Fibroblast of skin of abdomen (primary cell): ENCODE measurements around the gene RELT.

Experiments used
- DNase-seq: peaks from one replicate; pipeline ENCODE4 v3.0.0-alpha.2; 2013

Gene RELT

DNA sequence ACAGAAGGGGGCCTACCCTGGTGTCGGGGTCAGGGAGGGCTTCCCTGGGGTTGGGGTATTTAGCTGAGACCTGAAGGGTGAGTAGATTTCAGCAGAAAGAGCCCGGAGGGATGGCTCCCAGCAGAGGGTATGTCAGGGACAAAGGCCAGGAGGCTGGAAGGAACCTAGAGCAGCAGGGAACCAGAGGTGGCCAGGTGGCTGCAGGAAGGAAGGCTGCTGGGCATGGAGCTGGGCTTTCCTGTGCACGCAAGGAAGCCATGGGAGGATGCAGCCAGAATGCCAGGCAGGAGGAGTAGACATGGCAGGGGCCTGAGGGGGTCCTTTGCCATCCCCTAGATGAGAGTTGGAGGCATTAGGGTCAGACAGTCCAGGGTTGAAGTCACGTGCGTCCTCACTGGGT, 27.4 kb upstream of the RELT start:
- no peak for DNase-seq

DNA sequence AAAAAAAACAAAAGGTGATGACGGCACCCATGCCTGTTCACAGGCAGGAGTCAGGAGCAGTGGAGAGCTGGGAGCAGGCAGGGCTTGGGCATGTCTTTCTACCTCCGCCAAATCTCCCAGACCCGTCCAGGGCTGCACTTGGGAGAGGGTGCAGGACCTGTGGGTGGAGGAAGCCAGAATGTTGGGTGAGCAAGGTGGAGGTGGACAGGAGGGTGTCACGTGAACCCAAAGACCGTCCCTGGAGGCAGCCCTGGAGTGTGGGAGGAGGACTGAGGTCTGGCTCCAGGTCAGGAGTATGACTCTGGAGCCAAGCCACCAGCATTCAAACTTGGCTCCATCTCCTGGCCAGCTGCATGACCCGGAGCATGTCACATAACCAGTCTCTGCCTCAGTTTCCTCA, 26.6 kb upstream of the RELT start:
- DNase-seq: no peak

DNA sequence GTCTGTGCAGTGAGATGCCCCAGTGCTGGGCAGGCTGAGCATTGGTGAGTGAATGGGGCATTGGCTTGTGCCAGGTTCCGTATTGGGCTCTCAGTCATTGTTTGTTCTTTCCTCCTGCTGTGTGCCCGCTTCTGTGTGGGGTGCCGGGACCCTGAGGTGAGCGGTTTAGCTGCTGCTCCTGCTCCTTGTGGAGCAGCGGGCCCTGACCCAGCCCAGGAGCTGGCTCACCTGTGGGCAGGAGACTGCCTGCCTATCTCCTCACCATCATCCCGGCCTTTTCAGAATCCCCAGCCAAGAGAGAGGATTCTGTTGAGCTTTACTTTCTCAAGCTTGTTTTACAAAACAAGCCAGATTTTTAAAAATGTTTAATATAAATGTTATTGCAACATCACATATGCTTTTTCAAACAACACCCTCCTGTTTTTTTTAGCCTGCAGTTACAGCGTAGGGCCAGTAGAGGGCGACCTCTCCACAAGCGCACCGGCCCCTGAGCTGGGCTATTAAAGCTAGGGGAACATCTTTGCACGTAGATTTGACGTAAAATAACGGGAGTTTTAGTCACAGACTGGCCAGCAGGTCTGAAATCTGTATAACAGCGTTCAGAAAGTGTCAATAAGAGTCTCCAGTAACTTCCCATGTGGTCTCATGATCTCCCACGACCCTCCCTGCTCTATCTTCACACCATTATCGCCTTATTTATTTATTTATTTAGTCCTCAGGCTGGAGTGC, 25.1 kb upstream of the RELT start:
- peak; percentile 64 for DNase-seq

DNA sequence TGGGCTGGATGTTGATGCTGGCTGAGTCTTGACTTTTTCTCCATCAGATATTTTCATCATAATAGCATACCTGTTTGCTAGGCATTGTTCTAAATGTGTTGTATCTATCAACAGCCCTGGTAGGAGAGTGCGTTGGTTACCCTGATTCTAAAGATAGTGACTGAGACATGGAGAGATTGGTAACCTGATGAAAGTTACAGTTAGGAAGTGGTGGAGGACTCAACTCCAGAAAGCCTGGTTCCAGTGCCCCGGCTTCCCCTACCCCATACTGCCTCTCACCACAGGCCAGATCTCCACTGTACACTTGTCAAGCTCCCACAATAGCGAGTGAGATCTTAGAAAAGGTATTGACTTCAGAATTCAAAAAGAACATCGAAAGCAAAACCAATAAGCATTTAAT, 22.8 kb upstream of the RELT start:
- no peak for DNase-seq

DNA sequence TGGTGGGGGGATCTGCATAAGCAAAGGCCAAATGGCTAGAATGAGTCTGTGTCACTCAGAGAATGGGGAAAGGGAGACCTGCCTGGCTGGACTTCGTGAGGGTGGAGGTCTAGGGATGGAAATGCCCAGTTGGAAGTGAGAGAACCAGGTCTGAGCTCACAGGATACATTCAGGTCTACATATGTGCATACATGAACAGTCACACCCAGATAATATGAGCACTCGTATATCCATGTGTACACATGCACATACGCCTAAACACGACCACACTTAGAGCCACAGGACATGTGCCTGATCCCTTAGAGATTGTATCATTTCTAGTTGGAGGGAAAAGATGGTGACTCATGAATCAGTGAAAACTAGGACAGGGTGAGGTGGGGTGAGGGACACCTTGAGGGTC, 21.1 kb upstream of the RELT start:
- DNase-seq: no peak

DNA sequence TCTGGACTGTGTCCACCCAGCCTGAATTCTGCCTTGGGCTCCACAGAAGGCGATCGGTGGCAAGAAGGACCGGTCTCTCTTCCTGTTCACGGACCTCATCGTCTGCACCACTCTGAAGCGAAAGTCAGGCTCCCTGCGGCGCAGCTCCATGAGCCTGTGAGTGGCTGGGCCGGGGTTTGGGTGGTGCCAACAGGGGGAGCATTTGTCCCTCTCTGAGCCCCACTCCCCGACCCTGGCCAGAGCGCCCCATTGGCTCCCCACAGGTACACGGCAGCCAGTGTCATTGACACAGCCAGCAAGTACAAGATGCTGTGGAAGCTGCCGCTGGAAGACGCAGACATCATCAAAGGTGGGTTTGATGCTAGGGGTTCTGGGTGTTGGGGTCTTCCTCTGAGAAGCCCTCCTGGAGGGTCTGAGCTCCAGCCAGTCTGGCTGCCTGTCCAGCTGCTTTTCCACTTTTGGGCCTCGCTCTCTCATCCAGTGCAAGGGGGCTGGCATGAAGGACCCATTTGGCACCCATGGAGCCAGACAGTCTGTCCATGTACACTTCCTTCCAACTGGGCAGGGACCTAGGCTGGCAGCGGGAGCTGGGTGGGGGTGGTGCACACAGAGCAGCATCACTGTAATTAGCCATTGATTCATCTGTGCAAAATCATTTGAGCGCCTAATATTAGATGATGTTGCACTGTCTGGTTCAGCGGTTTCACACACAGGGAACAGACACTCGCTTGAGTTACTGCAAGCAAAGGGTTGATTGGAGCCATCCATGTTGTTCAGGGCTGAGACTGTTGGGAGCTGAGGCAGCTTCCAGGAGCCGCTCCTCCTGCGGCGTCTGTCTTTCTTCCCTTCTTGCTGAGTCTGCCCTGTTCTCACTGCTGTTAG, 19.0 kb upstream of the RELT start:
- DNase-seq: no peak

DNA sequence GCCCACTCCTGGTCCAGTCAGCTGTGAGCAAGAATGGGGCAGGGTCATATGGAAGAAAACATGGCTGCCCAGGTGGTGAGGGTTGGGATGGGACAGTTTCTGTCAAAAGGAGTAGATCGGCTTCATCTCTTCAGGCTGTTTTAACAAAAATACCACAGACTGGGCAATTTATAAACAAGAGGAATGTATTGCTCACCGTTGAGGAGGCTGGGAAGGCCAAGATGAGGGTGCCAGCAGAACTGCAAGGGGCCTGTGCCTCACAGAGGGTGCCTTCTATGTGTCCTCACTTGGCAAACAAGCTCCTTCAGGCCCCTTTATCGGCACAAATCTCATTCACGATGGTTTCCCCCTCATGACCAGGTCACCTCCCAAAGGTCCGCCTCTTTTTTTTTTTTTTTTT, 18.1 kb upstream of the RELT start:
- DNase-seq: no peak

DNA sequence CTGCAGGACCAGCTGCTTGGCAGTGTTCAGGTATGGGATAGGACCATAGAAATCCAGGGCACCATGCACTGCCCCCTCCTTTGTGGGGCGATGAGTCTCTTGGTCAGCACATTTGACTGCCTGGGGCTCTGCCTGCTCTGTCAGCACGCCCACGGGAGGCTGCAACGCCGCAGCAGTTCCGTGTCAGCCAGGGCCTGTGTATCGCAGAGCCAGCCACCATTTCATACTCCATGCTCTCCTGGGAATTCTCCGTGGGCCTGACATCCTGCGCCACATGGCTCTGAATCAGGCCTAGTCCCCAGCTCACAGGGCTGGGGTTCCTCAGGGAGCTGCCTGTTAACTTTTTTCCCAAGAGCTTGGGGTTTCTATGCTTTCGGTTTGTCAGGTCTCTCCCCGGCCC, 16.9 kb upstream of the RELT start:
- DNase-seq: no peak

DNA sequence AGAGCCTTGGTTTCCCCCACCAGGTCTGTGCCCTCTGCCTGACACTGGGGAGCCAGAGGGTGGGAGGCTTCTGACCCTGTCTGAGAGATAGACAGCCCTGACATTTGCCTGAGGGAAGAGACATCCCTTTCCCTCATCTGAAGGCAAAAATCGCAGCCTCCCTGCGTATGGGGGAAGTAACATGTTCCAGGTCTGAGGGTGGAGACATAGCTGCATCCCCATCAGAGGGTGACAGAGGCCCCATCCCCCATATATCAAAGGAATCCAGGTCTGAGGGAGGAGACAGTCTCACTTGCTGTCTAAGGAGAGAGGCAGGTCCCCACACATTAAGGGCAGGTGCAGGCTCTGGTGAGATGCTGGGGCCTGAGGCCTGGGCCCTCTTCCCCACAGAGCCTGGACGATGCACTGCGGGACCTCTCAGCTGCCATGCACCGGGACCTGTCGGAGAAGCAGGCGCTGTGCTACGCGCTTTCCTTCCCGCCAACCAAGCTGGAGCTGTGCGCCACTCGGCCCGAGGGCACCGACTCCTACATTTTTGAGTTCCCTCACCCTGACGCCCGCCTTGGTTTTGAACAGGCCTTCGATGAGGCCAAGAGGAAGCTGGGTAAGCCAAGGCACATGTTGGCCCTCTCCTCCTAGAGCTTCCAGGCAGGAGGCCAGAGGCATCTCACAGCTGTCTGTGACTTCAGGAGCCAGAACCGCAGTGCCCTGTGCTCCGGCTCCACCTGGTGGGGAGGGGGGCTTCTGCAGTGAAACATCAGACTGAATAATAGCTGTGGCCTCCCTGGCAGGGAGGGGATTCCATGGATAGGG, 16.1 kb upstream of the RELT start:
- DNase-seq: peak; percentile 35

DNA sequence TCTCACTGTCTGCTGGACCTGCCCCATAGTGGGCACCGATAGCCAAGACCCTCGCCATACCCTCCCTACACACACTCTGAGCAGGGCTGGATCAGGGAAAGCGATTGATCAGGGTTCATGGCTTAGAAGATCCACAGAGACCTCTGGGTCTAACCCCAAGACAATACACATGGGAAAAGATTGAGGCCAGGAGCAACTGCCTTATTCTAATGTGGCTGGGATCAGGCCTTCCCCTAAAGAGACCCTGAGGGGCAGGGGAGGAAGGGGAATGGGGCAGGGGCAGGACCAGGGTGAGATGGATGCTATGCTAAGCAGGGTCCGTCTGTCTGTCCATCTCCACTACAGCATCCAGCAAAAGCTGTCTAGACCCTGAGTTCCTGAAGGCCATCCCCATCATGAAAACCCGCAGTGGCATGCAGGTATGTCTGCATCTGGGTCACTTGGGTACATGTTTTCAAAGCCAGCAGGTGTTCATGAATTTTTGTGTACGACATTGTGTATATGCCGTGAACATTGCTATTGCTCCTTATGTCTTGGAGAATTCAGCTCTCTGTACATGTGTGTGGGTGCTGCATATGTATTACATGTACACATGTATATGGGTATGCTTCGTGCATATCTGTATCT, 15.3 kb upstream of the RELT start:
- DNase-seq: no peak

DNA sequence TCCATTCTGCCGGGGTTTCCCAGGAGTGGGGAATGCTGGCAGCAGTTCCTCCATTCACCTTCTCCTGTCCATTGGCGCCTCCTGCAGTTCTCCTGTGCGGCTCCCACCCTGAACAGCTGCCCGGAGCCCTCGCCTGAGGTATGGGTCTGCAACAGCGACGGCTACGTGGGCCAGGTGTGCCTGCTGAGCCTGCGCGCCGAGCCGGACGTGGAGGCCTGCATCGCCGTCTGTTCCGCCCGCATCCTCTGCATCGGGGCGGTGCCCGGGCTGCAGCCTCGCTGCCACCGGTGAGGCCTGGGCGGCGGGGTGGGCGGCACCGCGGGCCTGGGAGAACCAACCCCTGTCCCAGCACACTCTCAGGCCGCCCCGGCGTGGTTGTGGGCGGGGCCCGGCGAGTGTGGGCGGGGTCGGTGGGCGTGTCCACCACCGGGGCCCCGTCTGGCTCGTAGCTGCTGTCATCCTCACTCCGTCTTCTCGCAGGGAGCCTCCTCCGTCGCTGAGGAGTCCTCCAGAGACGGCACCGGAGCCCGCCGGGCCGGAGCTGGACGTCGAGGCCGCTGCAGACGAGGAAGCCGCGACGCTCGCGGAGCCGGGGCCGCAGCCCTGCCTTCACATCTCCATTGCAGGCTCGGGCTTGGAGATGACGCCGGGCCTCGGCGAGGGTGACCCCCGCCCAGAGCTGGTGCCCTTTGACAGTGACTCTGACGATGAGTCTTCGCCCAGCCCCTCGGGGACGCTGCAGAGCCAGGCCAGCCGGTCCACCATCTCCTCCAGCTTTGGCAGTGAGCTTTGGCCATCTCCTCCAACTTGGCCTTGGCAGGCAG, 14.0 kb upstream of the RELT start:
- no peak for DNase-seq

DNA sequence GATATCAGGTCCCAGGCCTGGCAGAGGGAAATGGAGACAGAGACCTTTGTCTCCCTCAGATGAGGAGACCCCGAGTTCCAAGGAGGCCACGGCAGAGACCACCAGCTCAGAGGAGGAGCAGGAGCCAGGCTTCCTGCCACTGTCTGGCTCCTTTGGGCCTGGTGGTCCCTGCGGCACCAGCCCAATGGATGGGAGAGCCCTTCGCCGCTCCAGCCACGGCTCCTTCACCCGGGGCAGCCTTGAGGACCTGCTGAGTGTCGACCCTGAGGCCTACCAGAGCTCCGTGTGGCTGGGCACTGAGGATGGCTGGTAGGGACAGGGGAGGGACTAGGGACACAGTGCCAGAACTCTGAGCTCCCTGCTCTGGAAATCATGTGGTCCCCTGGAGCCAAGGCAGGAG, 13.1 kb upstream of the RELT start:
- DNase-seq: no peak

DNA sequence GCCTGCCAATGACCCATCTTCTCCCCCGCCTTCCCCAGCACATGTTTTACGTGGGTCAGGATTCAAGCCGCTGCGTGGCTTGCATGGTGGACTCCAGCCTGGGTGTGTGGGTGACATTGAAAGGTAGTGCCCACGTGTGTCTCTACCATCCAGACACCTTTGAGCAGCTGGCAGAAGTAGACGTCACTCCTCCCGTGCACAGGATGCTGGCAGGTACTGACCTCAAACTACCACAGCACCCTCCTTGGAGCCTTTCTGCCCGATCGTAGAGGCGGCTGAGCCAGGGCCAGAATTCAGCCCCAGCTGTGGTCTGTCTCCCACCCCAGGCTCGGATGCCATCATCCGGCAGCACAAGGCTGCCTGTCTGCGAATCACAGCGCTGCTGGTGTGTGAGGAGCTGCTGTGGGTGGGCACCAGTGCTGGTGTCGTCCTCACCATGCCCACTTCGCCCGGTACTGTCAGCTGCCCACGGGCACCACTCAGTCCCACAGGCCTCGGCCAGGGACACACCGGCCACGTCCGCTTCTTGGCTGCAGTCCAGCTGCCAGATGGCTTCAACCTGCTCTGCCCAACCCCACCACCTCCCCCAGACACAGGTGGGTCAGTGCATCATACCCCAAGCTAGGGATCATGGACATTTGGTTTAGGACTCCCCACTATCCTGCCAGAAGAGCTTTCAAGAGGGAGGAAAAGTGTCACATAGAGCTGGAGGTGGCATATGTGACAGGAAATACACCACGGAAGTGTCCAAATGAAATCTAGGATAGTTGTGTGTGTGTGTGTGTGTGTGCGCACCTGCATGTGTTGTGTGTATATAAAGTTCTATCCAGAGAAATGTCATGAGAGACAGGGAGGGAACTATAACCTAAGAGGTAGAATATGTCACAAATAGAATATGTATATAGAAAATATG, 10.6 kb upstream of the RELT start:
- no peak for DNase-seq

DNA sequence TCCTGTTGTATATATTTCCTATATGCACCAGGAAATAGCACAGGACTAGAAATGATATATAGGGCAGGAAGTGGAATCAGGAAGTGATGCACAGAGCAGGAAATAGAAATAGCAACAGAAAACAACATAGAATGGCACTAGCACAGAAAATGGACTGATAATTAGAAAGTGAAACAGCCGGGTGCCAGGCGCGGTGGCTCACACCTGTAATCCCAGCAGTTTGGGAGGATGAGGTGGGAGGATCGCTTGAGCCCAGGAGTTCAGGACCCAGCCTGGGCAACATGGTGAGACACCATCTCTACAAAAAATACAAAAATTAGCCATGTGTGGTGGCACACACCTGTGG, 10.0 kb upstream of the RELT start:
- no peak for DNase-seq

DNA sequence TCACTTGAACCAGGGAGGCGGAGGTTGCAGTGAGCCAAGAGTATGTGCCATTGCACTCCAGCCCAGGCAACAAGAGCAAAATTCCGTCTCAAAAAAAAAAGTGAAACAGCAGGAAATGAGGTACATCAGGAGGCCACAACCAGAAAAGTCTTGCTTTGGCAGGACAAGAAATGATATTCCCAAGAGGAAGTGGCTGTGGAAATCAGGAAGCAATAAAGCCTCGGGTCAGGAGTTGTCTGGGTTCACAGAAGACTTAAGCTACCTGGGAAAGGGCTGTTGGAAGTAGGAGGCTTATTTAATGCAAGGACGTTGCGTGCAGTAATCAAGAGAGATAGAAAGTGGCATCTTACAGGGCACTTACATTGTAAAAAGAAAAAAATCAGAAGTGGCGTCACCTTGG, 9.2 kb upstream of the RELT start:
- no peak for DNase-seq

DNA sequence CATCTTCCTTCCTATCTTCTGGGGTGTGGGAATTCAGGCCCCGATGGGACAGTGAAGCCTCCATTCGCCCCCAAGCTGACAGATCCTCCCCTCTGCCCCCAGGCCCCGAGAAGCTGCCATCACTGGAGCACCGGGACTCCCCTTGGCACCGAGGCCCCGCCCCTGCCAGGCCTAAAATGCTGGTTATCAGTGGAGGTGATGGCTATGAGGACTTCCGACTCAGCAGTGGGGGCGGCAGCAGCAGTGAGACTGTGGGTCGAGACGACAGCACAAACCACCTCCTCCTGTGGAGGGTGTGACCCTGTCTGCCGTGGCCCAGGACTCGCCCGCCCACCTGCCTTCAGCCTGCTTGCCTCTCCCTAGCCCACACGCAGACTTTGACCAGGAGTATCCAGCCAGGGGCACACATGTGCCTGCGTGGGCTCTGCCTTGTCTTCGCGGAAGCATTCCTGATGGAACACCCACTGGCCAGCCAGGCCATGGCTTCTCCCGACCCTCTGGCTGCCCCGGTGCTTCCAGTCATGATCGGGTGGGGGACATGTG, 8.6 kb upstream of the RELT start:
- no peak for DNase-seq

DNA sequence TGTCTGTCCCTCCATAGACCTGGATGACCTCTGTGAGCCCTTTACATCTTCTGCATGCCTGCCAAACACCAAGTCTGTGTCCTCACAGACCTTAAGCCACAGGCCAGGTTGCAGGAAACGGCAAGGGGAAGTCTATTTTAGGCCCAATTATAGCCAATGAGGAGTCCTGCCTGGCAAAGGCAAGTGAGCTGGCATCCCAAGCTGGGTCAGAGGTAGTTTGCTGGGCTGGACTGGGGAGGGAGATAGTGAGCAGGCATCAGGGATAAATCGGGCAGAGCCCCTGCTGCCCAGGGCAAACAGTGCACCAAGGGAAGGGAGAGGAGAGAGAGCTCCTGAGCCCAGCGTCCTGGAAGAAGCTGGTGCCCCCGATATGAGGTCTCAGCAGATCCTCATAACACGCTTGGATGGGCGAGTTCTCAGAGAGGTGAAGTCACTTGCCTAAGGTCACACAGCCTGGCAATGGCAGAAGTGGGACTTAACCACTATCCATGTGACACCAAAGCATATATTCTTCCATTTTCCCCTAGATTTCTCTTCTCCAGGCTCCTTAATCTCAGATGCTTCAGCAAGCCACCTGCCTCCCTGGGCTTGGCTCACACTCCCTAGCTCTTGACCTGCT, 3.7 kb upstream of the RELT start:
- DNase-seq: no peak

DNA sequence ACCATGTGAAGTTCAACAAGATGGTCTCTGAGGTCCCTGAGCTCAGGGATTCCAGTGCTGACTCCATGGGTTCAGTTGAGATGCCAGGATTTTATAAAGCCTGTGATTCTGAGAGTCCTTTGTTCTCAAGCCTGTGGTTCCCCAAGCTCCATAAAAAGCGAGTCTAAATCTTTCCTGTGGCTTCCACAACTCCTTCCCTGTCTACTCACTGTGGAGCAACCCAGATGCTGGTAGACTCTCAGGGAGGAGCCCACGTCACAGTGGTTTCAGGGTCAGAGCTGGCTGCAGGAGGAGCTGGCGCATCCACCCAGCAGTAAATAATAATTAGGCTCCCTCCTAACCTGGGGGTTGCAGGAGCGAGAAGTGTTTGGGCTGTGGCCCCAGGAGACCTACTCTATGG, 2.0 kb upstream of the RELT start:
- DNase-seq: peak; percentile 34

DNA sequence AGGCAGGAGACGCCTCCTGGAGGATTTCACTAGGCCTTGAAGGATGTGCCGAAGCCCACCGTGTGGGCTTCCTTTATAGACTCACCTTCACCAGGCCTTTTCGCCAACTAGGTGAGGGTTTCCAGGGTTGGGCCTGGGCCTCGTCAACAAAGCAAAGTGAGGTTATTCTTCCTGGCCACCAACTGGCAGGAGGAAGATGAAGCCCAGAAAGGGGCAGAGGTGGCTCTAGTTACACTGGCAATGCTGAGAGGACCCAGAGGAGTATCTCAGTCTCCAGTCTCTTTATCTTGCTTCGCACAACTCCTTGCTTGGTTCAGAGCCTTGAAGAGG, 404 bp upstream of the RELT start:
- no peak for DNase-seq
